Spleen (tissue), 7 donors: ENCODE results near the gene TENM4.

Experiments
- POLR2A ChIP-seq, 3 donors: fragments of 450-650 bp; IDR thresholded peaks; one replicate each; pipeline ENCODE4 v1.5.1; 2017; ENCODE audit warnings: antibody characterized with exemption in 3 of 3, mild to moderate bottlenecking in 1 of 3
- POLR2AphosphoS5 ChIP-seq, 3 donors: sonication (generic); formaldehyde crosslinking; IDR thresholded peaks; one replicate each; pipeline ENCODE4 v1.5.1; 2017; ENCODE audit warnings: antibody characterized with exemption in 3 of 3
- TF ChIP-seq, protein P1 (sequence below), 11 experiments: fragments of 200-600 bp in 7 of 11; fragments of 450-650 bp in 4 of 11; sonication (generic) in 4 of 11; IDR thresholded peaks in 8 of 11; conservative IDR thresholded peaks in 3 of 11; 1 replicate in 7 of 11; 2 replicates in 4 of 11; pipeline versions ENCODE4 v1.4.0 to v1.8.0; 2016 to 2021; ENCODE audit warnings: antibody characterized with exemption in 11 of 11, inconsistent platforms in 4 of 11, mild to moderate bottlenecking in 1 of 11
- donor health status: DM: no; HTN: no; CAD: no; lungs with moderate emphysema.
- donor health status: DM: no; HTN: no; CAD: no.
- donor health status: DM: no; HTN: no; CAD: no.

DNA sequence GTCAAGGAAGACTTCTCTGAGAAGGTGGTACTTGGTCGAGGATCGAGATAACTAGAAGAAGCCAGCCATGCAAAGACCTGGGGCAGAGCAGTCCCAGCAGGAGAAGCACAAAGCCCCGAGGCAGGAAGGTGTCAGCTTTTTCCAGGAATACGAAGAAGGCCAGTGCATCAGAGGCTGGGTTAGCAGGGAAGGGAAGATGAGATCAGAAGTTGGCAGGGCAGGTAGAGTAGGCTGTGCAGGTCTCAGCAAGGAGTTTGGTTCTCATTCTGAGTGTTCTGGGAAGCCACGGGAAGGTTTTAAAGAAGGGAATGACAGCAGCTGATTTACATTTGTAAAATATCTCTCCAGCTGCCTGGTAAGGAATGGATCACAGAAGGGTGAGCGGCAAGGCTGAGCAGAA is 111.3 kb downstream of the TENM4 start:
- no peak for TF ChIP-seq POLR2AphosphoS5 (IDR thresholded peaks at IDR 0.05)
- TF ChIP-seq, protein P1, sequence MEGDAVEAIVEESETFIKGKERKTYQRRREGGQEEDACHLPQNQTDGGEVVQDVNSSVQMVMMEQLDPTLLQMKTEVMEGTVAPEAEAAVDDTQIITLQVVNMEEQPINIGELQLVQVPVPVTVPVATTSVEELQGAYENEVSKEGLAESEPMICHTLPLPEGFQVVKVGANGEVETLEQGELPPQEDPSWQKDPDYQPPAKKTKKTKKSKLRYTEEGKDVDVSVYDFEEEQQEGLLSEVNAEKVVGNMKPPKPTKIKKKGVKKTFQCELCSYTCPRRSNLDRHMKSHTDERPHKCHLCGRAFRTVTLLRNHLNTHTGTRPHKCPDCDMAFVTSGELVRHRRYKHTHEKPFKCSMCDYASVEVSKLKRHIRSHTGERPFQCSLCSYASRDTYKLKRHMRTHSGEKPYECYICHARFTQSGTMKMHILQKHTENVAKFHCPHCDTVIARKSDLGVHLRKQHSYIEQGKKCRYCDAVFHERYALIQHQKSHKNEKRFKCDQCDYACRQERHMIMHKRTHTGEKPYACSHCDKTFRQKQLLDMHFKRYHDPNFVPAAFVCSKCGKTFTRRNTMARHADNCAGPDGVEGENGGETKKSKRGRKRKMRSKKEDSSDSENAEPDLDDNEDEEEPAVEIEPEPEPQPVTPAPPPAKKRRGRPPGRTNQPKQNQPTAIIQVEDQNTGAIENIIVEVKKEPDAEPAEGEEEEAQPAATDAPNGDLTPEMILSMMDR (IDR thresholded peaks at IDR 0.05 in 8 of 11, conservative IDR thresholded peaks at IDR 0.05 in 3 of 11): no peak
- TF ChIP-seq POLR2A (IDR thresholded peaks at IDR 0.05): no peak
